GM18505 (cell line): Measurements from ENCODE around the gene GABBR2.
"Not testable (repeated sequence)": the region's sequence is repeated elsewhere in the genome, so short reads cannot be mapped to it uniquely, and the experiment has no call there.

Source experiments
- ATAC-seq: cut with Tn5 transposase; IDR thresholded peaks from one replicate; pipeline ENCODE4 v1.9.1; 2021; ENCODE audit not compliant: unreplicated experiment
- POLR2A ChIP-seq: IDR thresholded peaks from 4 replicates; pipeline ENCODE4 v1.6.1; 2011; ENCODE audit warnings: borderline replicate concordance; ENCODE audit not compliant: insufficient read depth, insufficient read length; ENCODE audit errors: extremely low read depth

Gene GABBR2

DNA sequence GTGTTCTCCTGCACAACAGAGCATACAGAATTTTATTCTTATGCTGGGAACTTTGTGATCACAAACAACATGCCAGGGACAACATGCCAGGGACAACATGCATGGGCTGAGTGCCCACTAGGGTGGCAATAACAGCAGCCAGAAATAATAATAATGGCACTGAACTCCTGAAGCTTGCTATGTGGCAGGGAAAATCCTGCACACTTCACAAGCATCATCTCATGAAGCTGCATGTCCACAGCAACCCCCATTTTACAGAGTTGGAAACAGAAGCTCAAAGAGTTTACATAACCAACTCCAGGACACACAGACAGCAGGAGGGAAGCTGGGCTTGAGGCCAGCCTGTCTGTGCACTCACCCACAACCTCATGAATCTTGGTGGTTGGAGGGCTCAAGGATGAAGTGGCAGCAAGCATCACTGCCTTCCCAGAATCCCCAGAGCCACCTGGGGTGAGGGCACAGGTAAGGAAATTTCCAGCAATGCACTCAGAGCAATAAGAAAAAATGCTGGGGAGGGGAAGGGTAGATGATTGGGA, 111.4 kb downstream of the GABBR2 start:
- TF ChIP-seq POLR2A = no peak
- no peak for ATAC-seq

DNA sequence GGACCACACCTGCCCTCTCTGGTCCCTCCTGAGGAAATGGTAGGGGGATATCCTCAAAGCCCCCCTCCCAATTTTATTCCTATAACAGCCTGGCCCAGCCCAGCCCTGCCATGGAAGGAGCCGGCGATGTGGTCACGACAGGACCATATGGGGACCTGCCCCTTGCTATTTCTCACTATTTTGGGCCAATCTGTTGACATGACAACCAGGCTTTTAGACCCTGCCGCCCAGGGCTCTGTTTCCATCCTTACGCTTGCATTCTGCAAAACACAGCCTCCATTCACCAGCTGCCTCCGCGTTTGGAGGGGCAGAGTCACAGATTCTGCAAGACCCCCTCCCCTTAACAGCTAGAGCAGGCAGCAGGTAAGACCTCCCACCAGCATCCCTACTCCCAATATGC, 112.2 kb downstream of the GABBR2 start:
- no peak for TF ChIP-seq POLR2A
- no peak for ATAC-seq

DNA sequence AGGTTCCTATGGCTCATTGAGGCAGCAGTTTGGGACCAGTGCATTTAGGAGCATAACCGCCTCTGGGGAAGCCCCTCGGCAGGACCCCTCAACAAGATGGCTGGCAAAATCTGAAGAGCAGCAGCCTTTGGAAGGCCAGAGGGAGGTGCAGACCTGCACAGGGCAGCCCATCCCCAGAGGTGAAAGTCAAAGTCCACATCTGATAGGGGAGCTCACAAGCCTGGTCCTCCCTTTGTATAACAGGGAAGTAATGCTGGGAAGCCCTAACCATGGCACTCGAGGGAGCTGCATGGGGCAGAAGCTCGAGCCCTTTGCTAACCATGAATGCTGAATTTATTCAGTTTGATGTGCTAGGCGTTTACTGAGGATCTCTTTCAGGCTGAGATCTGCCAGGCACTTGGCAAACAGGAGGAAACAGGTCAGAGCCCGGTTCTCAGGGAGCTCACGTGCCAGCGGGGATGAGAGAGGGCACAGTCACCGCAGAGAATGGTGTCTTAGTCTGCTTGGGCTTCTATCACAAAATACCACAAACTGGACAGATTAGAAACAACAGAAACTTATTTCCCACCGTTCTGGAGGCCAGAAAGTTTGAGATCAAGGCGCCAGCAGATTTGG, 114.1 kb downstream of the GABBR2 start:
- no peak for TF ChIP-seq POLR2A
- no peak for ATAC-seq

DNA sequence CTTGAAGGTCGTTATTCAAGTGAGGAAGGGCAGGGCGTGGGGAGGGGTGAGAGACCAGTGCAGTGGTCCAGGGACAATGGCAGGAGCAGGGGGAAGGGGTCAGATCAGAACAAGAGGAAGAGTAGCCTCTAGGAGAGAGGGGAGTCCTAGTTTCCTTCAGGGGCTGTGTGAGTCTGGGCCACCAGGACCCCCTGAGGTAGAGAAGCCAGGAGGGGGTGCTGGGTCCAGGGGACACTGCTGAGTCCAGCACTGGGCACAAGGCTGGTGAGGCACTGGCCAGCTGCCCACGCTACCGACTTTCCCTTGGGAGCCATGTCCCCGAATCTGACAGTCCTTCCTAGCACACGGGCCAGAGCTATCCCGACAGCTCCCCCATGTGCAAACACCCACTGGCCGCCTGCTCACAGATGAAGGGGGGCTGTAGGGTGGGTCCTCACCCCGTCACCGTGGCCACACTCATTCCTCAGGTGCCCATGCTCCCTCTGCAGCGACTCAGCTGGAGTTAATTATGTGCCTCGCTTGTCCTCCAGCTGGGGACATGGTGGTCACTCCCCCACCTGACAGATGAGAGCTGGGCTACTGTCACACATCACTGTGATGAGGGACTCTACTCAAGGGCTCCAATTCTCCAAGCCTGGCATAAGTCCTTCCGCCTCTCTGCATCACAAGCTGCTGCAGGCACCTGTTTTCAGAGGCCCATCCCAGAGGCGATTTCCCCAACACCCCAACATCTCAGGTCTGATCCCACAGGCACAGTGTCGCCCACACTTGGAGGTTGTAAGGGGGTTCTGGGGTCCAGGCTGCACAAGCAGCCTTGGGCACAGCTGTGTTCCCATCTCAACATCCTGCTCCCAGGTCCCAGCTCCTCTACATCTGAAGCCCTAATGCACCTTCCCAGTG, 115.1 kb downstream of the GABBR2 start:
- no peak for TF ChIP-seq POLR2A
- ATAC-seq = no peak

DNA sequence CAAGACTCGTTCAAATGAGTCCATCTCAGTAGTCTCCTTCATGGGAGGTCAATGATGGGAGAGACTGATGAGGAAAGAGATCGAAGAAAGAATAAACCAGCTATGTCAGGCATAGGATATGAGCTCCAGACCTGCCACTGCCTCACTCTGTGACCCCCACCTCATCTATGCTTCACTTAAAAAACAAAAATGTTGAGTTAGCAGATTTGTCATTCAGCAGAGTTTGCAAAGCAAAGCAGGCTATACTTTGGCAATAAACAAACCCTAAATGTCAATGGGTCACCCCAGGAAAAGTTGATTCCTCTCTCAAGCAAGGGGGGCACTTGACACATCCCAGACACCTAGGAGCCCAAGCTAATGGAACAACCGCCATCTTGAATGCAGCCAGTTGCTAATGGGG, 117.0 kb downstream of the GABBR2 start:
- no peak for TF ChIP-seq POLR2A
- ATAC-seq = no peak

DNA sequence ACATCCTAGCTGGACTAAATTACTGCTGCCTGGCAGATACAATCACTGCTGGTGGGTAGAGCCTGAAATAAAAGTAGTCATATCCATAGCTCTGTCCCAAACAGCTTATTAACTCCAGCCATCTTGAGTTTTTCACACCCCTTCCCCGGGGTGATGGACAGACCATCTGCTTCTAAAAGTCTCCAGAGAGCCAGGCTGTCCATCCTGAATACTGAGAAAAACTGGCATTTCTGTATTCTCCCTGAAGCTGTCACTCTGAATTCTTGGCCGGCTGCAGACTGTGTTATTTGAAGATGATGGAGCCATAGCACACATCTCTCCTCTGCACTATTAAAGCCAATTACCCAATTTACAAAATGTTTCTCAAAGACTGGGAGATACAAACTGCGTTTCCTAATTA, 118.6 kb downstream of the GABBR2 start:
- no peak for ATAC-seq
- no peak for TF ChIP-seq POLR2A

GRCh38 chr9:98589102-98589501, 119.6 kb downstream of the GABBR2 start:
- no peak for TF ChIP-seq POLR2A
- no peak for ATAC-seq

GRCh38 chr9:98584853-98585438, 123.8 kb downstream of the GABBR2 start:
- not testable (repeated sequence) for ATAC-seq

DNA sequence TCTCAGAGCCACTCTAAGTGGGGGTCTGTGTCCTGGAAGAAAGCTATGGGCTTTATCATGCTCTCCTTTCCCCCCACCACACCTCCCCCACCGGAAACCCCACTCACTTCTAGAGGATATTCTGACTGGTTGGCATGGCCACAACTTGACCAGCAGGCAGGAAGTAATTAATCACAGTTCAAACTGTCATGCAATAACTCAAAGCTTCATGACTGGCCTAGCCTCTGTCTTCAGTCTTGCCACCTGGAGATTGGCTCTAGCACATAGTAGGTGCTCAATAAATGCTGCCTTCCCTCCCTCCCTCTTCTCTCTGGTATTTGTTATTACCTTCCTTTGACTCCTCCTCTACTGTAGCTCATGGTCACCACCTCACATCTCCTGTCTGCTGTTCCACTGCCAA, 124.7 kb downstream of the GABBR2 start:
- TF ChIP-seq POLR2A = no peak
- no peak for ATAC-seq

DNA sequence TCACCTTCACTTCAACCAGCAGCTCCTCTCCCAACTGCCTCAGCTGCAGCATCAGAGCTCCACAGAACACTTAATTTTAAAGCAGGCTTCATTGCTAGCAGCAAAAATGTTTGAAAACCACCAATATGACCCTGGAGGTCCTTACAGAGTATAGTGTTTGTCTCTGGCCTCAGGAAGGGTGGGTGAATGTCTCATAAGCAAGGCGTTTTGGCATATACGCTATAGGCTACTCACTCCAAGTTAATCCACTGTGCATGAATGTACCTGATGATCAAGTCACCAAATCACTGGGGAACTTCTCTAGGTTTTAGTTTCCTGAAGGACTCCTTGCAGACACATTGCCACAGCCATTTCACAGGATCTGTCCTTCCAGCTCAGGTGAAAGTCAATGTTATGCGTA, 125.3 kb downstream of the GABBR2 start:
- ATAC-seq = no peak
- no peak for TF ChIP-seq POLR2A

GRCh38 chr9:98580956-98581355, 127.8 kb downstream of the GABBR2 start:
- TF ChIP-seq POLR2A = no peak
- no peak for ATAC-seq

GRCh38 chr9:98579700-98580099, 129.0 kb downstream of the GABBR2 start:
- no peak for ATAC-seq

DNA sequence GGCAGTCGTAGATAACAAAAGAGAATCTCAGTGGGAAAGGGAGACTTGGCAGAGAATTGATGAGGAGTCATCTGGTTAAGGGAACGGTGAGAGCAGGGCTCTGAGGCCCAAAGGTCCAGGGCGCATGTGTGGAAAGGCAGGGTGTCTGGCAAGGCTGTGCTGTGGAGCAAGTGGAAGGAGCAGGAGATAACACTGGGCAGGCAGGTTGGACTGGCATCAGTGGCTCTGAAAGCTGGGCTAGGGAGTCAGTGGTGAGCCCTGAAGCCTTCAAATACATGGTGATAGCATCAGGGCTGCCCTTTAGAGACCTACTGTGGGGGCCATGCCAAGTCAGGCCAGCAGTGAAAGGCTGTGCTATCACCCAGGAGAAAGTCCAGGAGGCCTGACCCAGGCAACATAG, 131.3 kb downstream of the GABBR2 start:
- TF ChIP-seq POLR2A = no peak
- no peak for ATAC-seq

More at GRCh38 chr9:98579700-98580099, 129.0 kb downstream of the GABBR2 start:
- no peak for TF ChIP-seq POLR2A

GRCh38 chr9:98576859-98577258, 131.9 kb downstream of the GABBR2 start:
- no peak for ATAC-seq
- no peak for TF ChIP-seq POLR2A

- no peak for TF ChIP-seq POLR2A
- ATAC-seq = peak; percentile 6
Measured at GRCh38 chr9:98576354-98576753, 132.4 kb downstream of the GABBR2 start.
